ENCODE data around the gene GNG8. TPM values are rescaled to one million over a fixed set of nuclear protein-coding genes. Genes with fewer than 3 reads are reported as not detected.

Gene GNG8
- total and polyA plus RNA-seq, 9 of the 15 experiments (the other 6 are each of a cell fraction or from before 2014, with no cell fraction given): 1.3 TPM; not detected in 8

GRCh38 chr19:46591870-46592269 is 44.1 kb downstream of the GNG8 start:
- DNase-seq (ENCODE audit: extremely low read depth in 1 of 4, low spot score in 3 of 4) (no peak), ATAC-seq (no peak), FAIRE-seq (no peak)
- Histone ChIP-seq H4K20me1 (replicated peaks; ENCODE audit: control insufficient read depth, insufficient read depth, low read length) (no peaks in the 10 kb centered on the region), H3K79me2 (ENCODE audit: control insufficient read depth, insufficient read depth, low read length) (no peaks in the 10 kb centered on the region), H3K27me3 (ENCODE audit: control insufficient read depth in 2 of 2, insufficient read depth in 2 of 2, low read length in 2 of 2) (no peaks in the 10 kb centered on the region), H3K4me1 (replicated peaks in 1 of 2; ENCODE audit: control insufficient read depth in 2 of 2, insufficient read depth in 2 of 2, low read length in 2 of 2) (peaks cover 3 to 8% of the 10 kb centered on the region in 2 experiments; a peak in 3 of 5 replicates), H2AFZ (ENCODE audit: low read depth, low read length) (no peak overlapping the region), H3K9me1 (ENCODE audit: control insufficient read depth, insufficient read depth, low read length) (no peaks in the 10 kb centered on the region), H3K9ac (ENCODE audit: insufficient read depth in 1 of 2, low read depth in 2 of 2, low read length in 2 of 2) (no peak overlapping the region), H3K36me3 (ENCODE audit: control insufficient read depth, insufficient read depth, low read length) (no peaks in the 10 kb centered on the region), H3K27ac (ENCODE audit: extremely low read depth, low read depth, low read length) (no peak overlapping the region), H3K4me2 (ENCODE audit: insufficient read depth, low read length) (no peak overlapping the region), H3K4me3 (no peak overlapping the region), H3K9me3 (replicated peaks; ENCODE audit: control insufficient read depth, insufficient read depth, low read depth, low read length) (no peaks in the 10 kb centered on the region)
- in situ Hi-C loops (cut with MboI): no loop called here
- WGBS (ENCODE audit: insufficient coverage, low coverage, missing lambda C conversion rate): 11% methylated on average over 3 of the region's 3 CpGs
- POLR2A ChIA-PET: interaction anchor here (0.5 to 1.4 kb wide), 3 partner anchors 9 to 725 kb away, joined by 3 to 7 read pairs (median 4); partner anchors contain the start of gene CALM3
- TF ChIP-seq UBTF (IDR thresholded peaks at IDR 0.05; ENCODE audit: borderline replicate concordance in 1 of 2, low read depth in 2 of 2, low read length in 2 of 2): no peak
- TF ChIP-seq, protein P1, sequence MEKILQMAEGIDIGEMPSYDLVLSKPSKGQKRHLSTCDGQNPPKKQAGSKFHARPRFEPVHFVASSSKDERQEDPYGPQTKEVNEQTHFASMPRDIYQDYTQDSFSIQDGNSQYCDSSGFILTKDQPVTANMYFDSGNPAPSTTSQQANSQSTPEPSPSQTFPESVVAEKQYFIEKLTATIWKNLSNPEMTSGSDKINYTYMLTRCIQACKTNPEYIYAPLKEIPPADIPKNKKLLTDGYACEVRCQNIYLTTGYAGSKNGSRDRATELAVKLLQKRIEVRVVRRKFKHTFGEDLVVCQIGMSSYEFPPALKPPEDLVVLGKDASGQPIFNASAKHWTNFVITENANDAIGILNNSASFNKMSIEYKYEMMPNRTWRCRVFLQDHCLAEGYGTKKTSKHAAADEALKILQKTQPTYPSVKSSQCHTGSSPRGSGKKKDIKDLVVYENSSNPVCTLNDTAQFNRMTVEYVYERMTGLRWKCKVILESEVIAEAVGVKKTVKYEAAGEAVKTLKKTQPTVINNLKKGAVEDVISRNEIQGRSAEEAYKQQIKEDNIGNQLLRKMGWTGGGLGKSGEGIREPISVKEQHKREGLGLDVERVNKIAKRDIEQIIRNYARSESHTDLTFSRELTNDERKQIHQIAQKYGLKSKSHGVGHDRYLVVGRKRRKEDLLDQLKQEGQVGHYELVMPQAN (IDR thresholded peaks at IDR 0.05; ENCODE audit: borderline replicate concordance): no peak
- intact Hi-C loops (cut with micrococcal nuclease): no loop called here
- no TSS peak for BruUV-seq (replicated peaks)
- CTCF ChIA-PET (ENCODE audit: low intra/inter-chr PET ratio): no interaction called here

Data from K562 (cell line).